Thoracic aorta (tissue), 2 donors: ENCODE measurements around the gene RAB5A. TPM values are rescaled to one million over a fixed set of nuclear protein-coding genes. Genes with fewer than 3 reads are reported as not detected.
"Not testable (repeated sequence)": the region's sequence is repeated elsewhere in the genome, so short reads cannot be mapped to it uniquely, and the experiment has no call there.

ENCODE experiments used
- ATAC-seq: fragments of 150-250 bp; one replicate; pipeline ENCODE4 v1.8.0; 2017; ENCODE audit warnings: low read depth; ENCODE audit not compliant: insufficient number of reproducible peaks, low FRiP score
- DNase-seq: peaks from one replicate; pipeline ENCODE4 v3.0.0-alpha.2; 2020; ENCODE audit warnings: low spot score
- H3K27ac ChIP-seq, 2 donors: fragments of 200-600 bp; sonication (generic); 1 replicate in 1 of 2; 2 replicates in 1 of 2; pipeline ENCODE4 v1.5.1; 2016; ENCODE audit warnings: mild to moderate bottlenecking in 2 of 2, moderate library complexity in 2 of 2
- H3K27me3 ChIP-seq: fragments of 200-600 bp; sonication (generic); replicated peaks from 2 replicates; pipeline ENCODE4 v1.6.0; 2016; ENCODE audit warnings: mild to moderate bottlenecking; ENCODE audit not compliant: insufficient read depth
- H3K36me3 ChIP-seq: fragments of 200-600 bp; sonication (generic); one replicate; pipeline ENCODE4 v1.5.1; 2016
- H3K4me1 ChIP-seq, 2 donors: fragments of 200-600 bp; sonication (generic); 1 replicate in 1 of 2; 2 replicates in 1 of 2; pipeline versions ENCODE4 v1.5.1 to v1.6.0; 2016; ENCODE audit warnings: low read depth in 2 of 2, mild to moderate bottlenecking in 1 of 2; ENCODE audit not compliant: control insufficient read depth in 1 of 2
- H3K4me3 ChIP-seq: fragments of 200-600 bp; sonication (generic); 2 replicates; pipeline ENCODE4 v1.5.1; 2016; ENCODE audit warnings: mild to moderate bottlenecking
- H3K9me3 ChIP-seq: fragments of 200-600 bp; sonication (generic); 2 replicates; pipeline ENCODE4 v1.5.1; 2016
- CTCF ChIP-seq: fragments of 200-600 bp; sonication (generic); IDR thresholded peaks from one replicate; pipeline ENCODE4 v1.5.1; 2019; ENCODE audit warnings: antibody characterized with exemption
- total RNA-seq, 2 donors: library from RNA; depleted of rRNA; stranded (reverse); fragments of >200 nt; gene quantifications; one replicate each; pipeline versions ENCODE4 v1.1.0 to v1.2.3, GENCODE V29; 2016

The RAB5A gene
- total RNA-seq, 2 donors from 2014 or later, result 86.0 to 86.8 TPM

GRCh38 chr3:19961960-19962359 lies 15.1 kb downstream of the RAB5A start:
- ATAC-seq (no peak), DNase-seq (no peak)
- Histone ChIP-seq H3K9me3 (no peaks in the 10 kb centered on the region), H3K36me3 (no peaks in the 10 kb centered on the region), H3K4me1 (peaks cover 6 to 30% of the 10 kb centered on the region in 2 donors), H3K27me3 (no peaks in the 10 kb centered on the region), H3K27ac (no peak overlapping the region), H3K4me3 (no peak overlapping the region)
- no peak for TF ChIP-seq CTCF

- no peaks in the 10 kb centered on the region for H3K27me3 ChIP-seq
- H3K4me1 ChIP-seq, result peaks cover 11 to 42% of the 10 kb centered on the region in 2 donors
- no peak for DNase-seq
These were observed 20.3 kb downstream of the RAB5A start for GRCh38 chr3:19967208-19967607.

GRCh38 chr3:19967812-19968211 lies 20.9 kb downstream of the RAB5A start:
- peaks cover 16 to 37% of the 10 kb centered on the region in 2 donors for H3K4me1 ChIP-seq

More at GRCh38 chr3:19967208-19967607, 20.3 kb downstream of the RAB5A start:
- Histone ChIP-seq H3K4me3 (no peak overlapping the region), H3K27ac (no peak overlapping the region), H3K36me3 (no peaks in the 10 kb centered on the region), H3K9me3 (no peaks in the 10 kb centered on the region)
- TF ChIP-seq CTCF, result no peak
- ATAC-seq, result no peak

GRCh38 chr3:19970327-19970726 lies 23.4 kb downstream of the RAB5A start:
- Histone ChIP-seq H3K9me3 (no peaks in the 10 kb centered on the region), H3K4me3 (no peak overlapping the region), H3K4me1 (peaks cover 12 to 32% of the 10 kb centered on the region in 2 donors), H3K36me3 (peaks cover 4% of the 10 kb centered on the region), H3K27ac (no peak overlapping the region), H3K27me3 (no peaks in the 10 kb centered on the region)
- ATAC-seq, result no peak
- no peak for DNase-seq
- no peak for TF ChIP-seq CTCF

More at GRCh38 chr3:19967812-19968211, 20.9 kb downstream of the RAB5A start:
- H3K27me3 ChIP-seq, result no peaks in the 10 kb centered on the region
- H3K9me3 ChIP-seq, result no peaks in the 10 kb centered on the region
- no peak for TF ChIP-seq CTCF
- DNase-seq, result no peak
- no peaks in the 10 kb centered on the region for H3K36me3 ChIP-seq
- no peak for ATAC-seq
- H3K27ac ChIP-seq, result no peak overlapping the region
- H3K4me3 ChIP-seq, result no peak overlapping the region

GRCh38 chr3:19972054-19972453 lies 25.2 kb downstream of the RAB5A start:
- DNase-seq, result no peak
- no peaks in the 10 kb centered on the region for H3K27me3 ChIP-seq
- no peak for ATAC-seq
- H3K36me3 ChIP-seq, result peaks cover 15% of the 10 kb centered on the region
- no peaks in the 10 kb centered on the region for H3K9me3 ChIP-seq
- peaks cover 9 to 23% of the 10 kb centered on the region in 2 donors for H3K4me1 ChIP-seq
- H3K4me3 ChIP-seq, result no peak overlapping the region
- TF ChIP-seq CTCF, result no peak
- no peak overlapping the region for H3K27ac ChIP-seq

- not testable (repeated sequence) for H3K36me3 ChIP-seq, ATAC-seq, H3K27ac ChIP-seq, H3K4me3 ChIP-seq, H3K27me3 ChIP-seq, H3K9me3 ChIP-seq, DNase-seq, H3K4me1 ChIP-seq
These were observed 42.0 kb downstream of the RAB5A start for GRCh38 chr3:19988904-19989303.
